A549 (cell line): Measurements from ENCODE around the gene SALL4. TPM values are rescaled to one million over a fixed set of nuclear protein-coding genes. Genes with fewer than 3 reads are reported as not detected.

Source experiments
- ATAC-seq, 2 experiments: fragments of 200-7000 bp in 1 of 2; fragments of >200 bp in 1 of 2; cut with Nextera tagmentation in 1 of 2; cut with Tn5 transposase in 1 of 2; 3 replicates each; pipeline versions ENCODE4 v1.8.0 to v1.9.1; 2018 to 2020; ENCODE audit warnings: mild to moderate bottlenecking in 1 of 2, moderate library complexity in 1 of 2
- CTCF ChIA-PET: fragments of 300-600 bp; sonication (Branson Sonifier 250); formaldehyde crosslinking; extraction: SDS; loops from one replicate; lab custom pipeline; 2021; ENCODE audit warnings: antibody characterized with exemption, inconsistent platforms; lab: Yijun Ruan, JAX
- POLR2A ChIA-PET: fragments of 350-600 bp; formaldehyde crosslinking; extraction: SDS; loops from one replicate; lab custom pipeline; 2021; ENCODE audit warnings: antibody characterized with exemption, inconsistent platforms; lab: Yijun Ruan, JAX
- DNase-seq, 2 experiments: peaks; one replicate each; pipeline versions ENCODE4 v3.0.0 to v3.0.0-alpha.2; 2011 to 2016; ENCODE audit warnings: low read depth in 1 of 2, low spot score in 1 of 2
- FAIRE-seq: peaks from 2 replicates; lab custom pipeline; 2011; peaks lifted over from hg19 to GRCh38; lab: Jason Lieb, UNC
- H3K27ac ChIP-seq, 2 experiments: fragments of >200 bp; sonication (Bioruptor Twin); formaldehyde crosslinking; 3 replicates each; pipeline ENCODE4 v1.5.1; 2016 to 2017
- H3K4me1 ChIP-seq: fragments of >200 bp; sonication (Bioruptor Twin); formaldehyde crosslinking; 3 replicates; pipeline ENCODE4 v1.6.1; 2016
- H3K4me2 ChIP-seq: fragments of >200 bp; sonication (Bioruptor Twin); formaldehyde crosslinking; 3 replicates; pipeline ENCODE4 v1.6.1; 2016
- H3K4me3 ChIP-seq: fragments of >200 bp; sonication (Bioruptor Twin); formaldehyde crosslinking; 3 replicates; pipeline ENCODE4 v1.5.1; 2016
- H3K9me3 ChIP-seq: fragments of >200 bp; sonication (Bioruptor Twin); formaldehyde crosslinking; 3 replicates; pipeline ENCODE4 v1.6.1; 2016
- CHD2 ChIP-seq: fragments of 150-350 bp; IDR thresholded peaks from 2 replicates; pipeline ENCODE4 v1.6.1; 2014; ENCODE audit warnings: low read length; ENCODE audit not compliant: partially characterized antibody
- CTCF ChIP-seq: fragments of >200 bp; sonication (Bioruptor Twin); formaldehyde crosslinking; IDR thresholded peaks from 3 replicates; pipeline ENCODE4 v1.5.1; 2016
- GATA3 ChIP-seq: IDR thresholded peaks from 2 replicates; pipeline ENCODE4 v1.6.1; 2012; ENCODE audit warnings: borderline replicate concordance
- HEYL ChIP-seq: fragments of 250-450 bp; sonication (Bioruptor Pico); IDR thresholded peaks from 2 replicates; pipeline ENCODE4 v1.8.0; 2021; ENCODE audit warnings: mild to moderate bottlenecking, moderate library complexity
- HOXB13 ChIP-seq: fragments of 250-450 bp; sonication (Bioruptor Pico); IDR thresholded peaks from 2 replicates; pipeline ENCODE4 v1.5.0; 2020; ENCODE audit warnings: low read depth, mild to moderate bottlenecking, moderate library complexity
- POLR2A ChIP-seq: IDR thresholded peaks from 2 replicates; pipeline ENCODE4 v1.6.1; 2012; ENCODE audit warnings: mild to moderate bottlenecking, low read length
- RAD21 ChIP-seq, 2 experiments: fragments of >200 bp in 1 of 2; sonication (Bioruptor Twin) in 1 of 2; formaldehyde crosslinking in 1 of 2; IDR thresholded peaks in 1 of 2; conservative IDR thresholded peaks in 1 of 2; 2 replicates in 1 of 2; 3 replicates in 1 of 2; pipeline ENCODE4 v1.6.1; 2012 to 2018; ENCODE audit warnings: inconsistent platforms in 1 of 2
- SMC3 ChIP-seq: fragments of >200 bp; sonication (Bioruptor Twin); formaldehyde crosslinking; IDR thresholded peaks from 3 replicates; pipeline ENCODE4 v1.6.1; 2018; ENCODE audit warnings: inconsistent platforms
- ZC3H11A ChIP-seq: fragments of 450-650 bp; IDR thresholded peaks from 2 replicates; pipeline ENCODE4 v1.6.1; 2014; ENCODE audit warnings: antibody characterized with exemption, mild to moderate bottlenecking
- ZNF302 ChIP-seq: fragments of 250-450 bp; sonication (Bioruptor Pico); IDR thresholded peaks from 2 replicates; pipeline ENCODE4 v1.9.0; 2021; ENCODE audit warnings: inconsistent platforms, mild to moderate bottlenecking, moderate library complexity
- WGBS: methylation state at CpG from one replicate; pipeline ENCODE4 v1.1.6; 2017; ENCODE audit errors: missing lambda C conversion rate; 5-methylcytosine and 5-hydroxymethylcytosine counted together
- polyA plus RNA-seq, 4 experiments: library from polyadenylated mRNA; depleted of rRNA in 3 of 4; stranded (reverse); fragments of >200 nt; fragmentation: RNase III in 1 of 4; extraction: RNeasy Plus Mini Kit Qiagen cat#74134 plus additional on column Dnase treatment in 1 of 4; gene quantifications; 2 replicates in 3 of 4; 3 replicates in 1 of 4; pipeline ENCODE4 v1.2.3, GENCODE V29; 2011 to 2017
- TF ChIP-seq, protein P1 (sequence below): IDR thresholded peaks from 2 replicates; pipeline ENCODE4 v1.6.1; 2012
- TF ChIP-seq, protein P2 (sequence below): IDR thresholded peaks from 2 replicates; pipeline ENCODE4 v1.6.1; 2012; ENCODE audit warnings: low read depth, borderline replicate concordance
- TF ChIP-seq, protein P3 (sequence below): fragments of 250-450 bp; sonication (Bioruptor Pico); IDR thresholded peaks from 2 replicates; pipeline ENCODE4 v1.5.0; 2021; ENCODE audit warnings: mild to moderate bottlenecking, moderate library complexity, borderline replicate concordance

The SALL4 gene
- polyA plus RNA-seq, 2 of the 4 experiments (the other 2 are of a cell fraction), result 2.3 to 7.6 TPM

DNA sequence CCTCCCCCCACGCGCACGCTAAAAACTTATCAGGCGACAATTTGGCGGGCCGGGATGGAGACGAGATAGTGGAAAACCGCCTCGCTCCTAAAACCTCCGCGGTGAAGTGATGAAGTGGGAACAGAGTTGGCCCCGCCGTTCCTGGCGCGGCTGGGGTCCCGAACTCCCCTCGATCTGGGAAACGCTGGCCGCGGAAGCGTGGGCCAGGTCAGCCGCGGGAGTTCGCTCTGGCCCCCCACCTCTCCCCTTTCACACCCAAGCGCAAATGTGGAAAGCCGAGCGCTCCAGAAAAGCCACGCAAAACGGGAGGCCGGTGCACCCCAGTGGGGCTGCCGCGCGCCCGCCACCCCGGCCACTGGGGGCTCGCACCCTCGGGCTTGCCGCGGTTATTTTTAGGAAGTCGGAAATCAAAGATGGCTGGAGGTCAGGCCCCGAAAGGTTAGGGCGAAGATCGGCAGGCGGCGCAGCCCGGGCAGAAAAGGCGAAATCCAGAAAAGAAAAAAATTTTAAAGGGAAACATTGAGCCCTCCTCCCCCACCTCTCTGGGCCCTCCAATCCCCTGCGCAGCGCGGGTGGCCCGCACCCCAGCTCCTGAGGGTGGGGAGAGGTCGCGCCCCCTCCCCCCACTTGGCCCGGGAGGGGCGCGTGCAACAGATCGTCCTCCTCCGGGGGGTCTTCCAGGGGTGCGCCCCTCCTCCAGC lies 1.0 kb downstream of the SALL4 start:
- H3K9me3 ChIP-seq, result no peaks in the 10 kb centered on the region
- FAIRE-seq (no peak), ATAC-seq (peak; percentile 66 to 71), DNase-seq (peak; percentile 42 to 44)
- peak overlapping the region; percentile 92 for H3K4me2 ChIP-seq
- TF ChIP-seq RAD21 (conservative IDR thresholded peaks at IDR 0.05 in 1 of 2, IDR thresholded peaks at IDR 0.05 in 1 of 2), result peak; percentile 22 to 32; a peak in 3 of 5 replicates
- TF ChIP-seq, protein P1, sequence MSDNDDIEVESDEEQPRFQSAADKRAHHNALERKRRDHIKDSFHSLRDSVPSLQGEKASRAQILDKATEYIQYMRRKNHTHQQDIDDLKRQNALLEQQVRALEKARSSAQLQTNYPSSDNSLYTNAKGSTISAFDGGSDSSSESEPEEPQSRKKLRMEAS, result peak; percentile 65
- TF ChIP-seq SMC3, result peak; percentile 54
- TF ChIP-seq, protein P2, sequence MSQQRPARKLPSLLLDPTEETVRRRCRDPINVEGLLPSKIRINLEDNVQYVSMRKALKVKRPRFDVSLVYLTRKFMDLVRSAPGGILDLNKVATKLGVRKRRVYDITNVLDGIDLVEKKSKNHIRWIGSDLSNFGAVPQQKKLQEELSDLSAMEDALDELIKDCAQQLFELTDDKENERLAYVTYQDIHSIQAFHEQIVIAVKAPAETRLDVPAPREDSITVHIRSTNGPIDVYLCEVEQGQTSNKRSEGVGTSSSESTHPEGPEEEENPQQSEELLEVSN, result peak; percentile 49; the same call in 1 of the 2 replicates
- no peak for TF ChIP-seq HOXB13 (CRISPR knock-in tag)
- TF ChIP-seq, protein P3, sequence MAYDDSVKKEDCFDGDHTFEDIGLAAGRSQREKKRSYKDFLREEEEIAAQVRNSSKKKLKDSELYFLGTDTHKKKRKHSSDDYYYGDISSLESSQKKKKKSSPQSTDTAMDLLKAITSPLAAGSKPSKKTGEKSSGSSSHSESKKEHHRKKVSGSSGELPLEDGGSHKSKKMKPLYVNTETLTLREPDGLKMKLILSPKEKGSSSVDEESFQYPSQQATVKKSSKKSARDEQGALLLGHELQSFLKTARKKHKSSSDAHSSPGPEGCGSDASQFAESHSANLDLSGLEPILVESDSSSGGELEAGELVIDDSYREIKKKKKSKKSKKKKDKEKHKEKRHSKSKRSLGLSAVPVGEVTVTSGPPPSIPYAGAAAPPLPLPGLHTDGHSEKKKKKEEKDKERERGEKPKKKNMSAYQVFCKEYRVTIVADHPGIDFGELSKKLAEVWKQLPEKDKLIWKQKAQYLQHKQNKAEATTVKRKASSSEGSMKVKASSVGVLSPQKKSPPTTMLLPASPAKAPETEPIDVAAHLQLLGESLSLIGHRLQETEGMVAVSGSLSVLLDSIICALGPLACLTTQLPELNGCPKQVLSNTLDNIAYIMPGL, result 0 out of 2 replicates have a peak, but pooled peaks have one; percentile 15
- no peak for TF ChIP-seq POLR2A
- peak; percentile 21; the same call in 2 of the 3 replicates for TF ChIP-seq CTCF
- no peak for TF ChIP-seq ZC3H11A
- POLR2A ChIA-PET, result no interaction called here
- WGBS, result 8% methylated on average over 59 of the region's 59 CpGs
- H3K27ac ChIP-seq, result peak overlapping the region; percentile 95 to 96
- peak overlapping the region; percentile 84 for H3K4me3 ChIP-seq
- H3K4me1 ChIP-seq, result peaks cover 30% of the 10 kb centered on the region
- CTCF ChIA-PET, result interaction anchor here (0.8 to 2.5 kb wide), 28 partner anchors 10 to 998 kb away, joined by 3 to 45 read pairs (median 5); no protein-coding TSS in a partner anchor

- no peaks in the 10 kb centered on the region for H3K9me3 ChIP-seq
- DNase-seq (peak; percentile 28 to 42), FAIRE-seq (no peak), ATAC-seq (peak; percentile 53 to 55; a peak in 4 of 6 replicates)
- no peak for TF ChIP-seq ZNF302
- TF ChIP-seq GATA3, result no peak
- no peak for TF ChIP-seq CTCF
- no peak for TF ChIP-seq HEYL (CRISPR knock-in tag)
- no peak for TF ChIP-seq CHD2
- ChIA-PET CTCF (interaction anchor here (0.6 to 2.5 kb wide), 53 partner anchors 8 to 997 kb away, joined by 3 to 45 read pairs (median 5); no protein-coding TSS in a partner anchor), POLR2A (no interaction called here)
- peak overlapping the region; percentile 84 for H3K4me3 ChIP-seq
- peak overlapping the region; percentile 95 to 96 for H3K27ac ChIP-seq
- H3K4me1 ChIP-seq, result peaks cover 30% of the 10 kb centered on the region
- H3K4me2 ChIP-seq, result peak overlapping the region; percentile 92
- 1% methylated on average over 18 of the region's 18 CpGs for WGBS
Observed at GRCh38 chr20:51800872-51801121, 1.5 kb downstream of the SALL4 start.
